OCI-LY7 (cell line): ENCODE data around the gene MAP3K2. TPM values are rescaled to one million over a fixed set of nuclear protein-coding genes. Genes with fewer than 3 reads are reported as not detected.

Experiments used
- BruUV-seq: library from RNA; stranded (reverse); fragments of 400-500 nt; replicated peaks from 2 replicates; lab custom pipeline; 2021; lab: Mats Ljungman, UMichigan
- CTCF ChIA-PET: fragments of 300-600 bp; sonication (Branson Sonifier 250); formaldehyde crosslinking; loops from one replicate; lab custom pipeline; 2022; ENCODE audit warnings: antibody characterized with exemption; ENCODE audit not compliant: unreplicated experiment; lab: Charles Lee
- POLR2A ChIA-PET: fragments of 300-600 bp; sonication (Branson Sonifier 250); formaldehyde crosslinking; loops from one replicate; lab custom pipeline; 2022; ENCODE audit warnings: antibody characterized with exemption; lab: Charles Lee
- DNase-seq: peaks from one replicate; pipeline ENCODE4 v3.0.0-alpha.2; 2015; ENCODE audit warnings: low spot score
- H2AFZ ChIP-seq: fragments of 200-600 bp; sonication (generic), shearing (Covaris generic); 2 replicates; pipeline ENCODE4 v1.6.1; 2014; ENCODE audit warnings: mild to moderate bottlenecking, antibody characterized with exemption, low read length, moderate library complexity
- H3K27ac ChIP-seq: fragments of 200-600 bp; sonication (generic); 2 replicates; pipeline ENCODE4 v1.5.1; 2014; ENCODE audit warnings: mixed run types, low read depth, mild to moderate bottlenecking, moderate library complexity, low read length, inconsistent platforms; ENCODE audit not compliant: poor library complexity, severe bottlenecking
- H3K36me3 ChIP-seq: fragments of 200-600 bp; sonication (generic); 2 replicates; pipeline ENCODE4 v1.6.1; 2014; ENCODE audit warnings: mild to moderate bottlenecking, antibody characterized with exemption, low read length, moderate library complexity, mixed read lengths; ENCODE audit not compliant: insufficient read depth
- H3K4me1 ChIP-seq: fragments of 200-600 bp; sonication (generic); 2 replicates; pipeline ENCODE4 v1.5.1; 2014; ENCODE audit warnings: mild to moderate bottlenecking, low read length; ENCODE audit not compliant: insufficient read depth, poor library complexity, severe bottlenecking
- H3K4me2 ChIP-seq: fragments of 200-600 bp; sonication (generic); 2 replicates; pipeline ENCODE4 v1.6.1; 2014; ENCODE audit warnings: mild to moderate bottlenecking, low read length
- H3K4me3 ChIP-seq: fragments of 200-600 bp; sonication (generic); 2 replicates; pipeline ENCODE4 v1.5.1; 2014; ENCODE audit warnings: mild to moderate bottlenecking, low read depth, low read length; ENCODE audit not compliant: poor library complexity, severe bottlenecking
- H3K79me2 ChIP-seq: fragments of 200-600 bp; sonication (generic); 2 replicates; pipeline ENCODE4 v1.6.1; 2016; ENCODE audit warnings: low read depth, mild to moderate bottlenecking, low read length, moderate library complexity, mixed read lengths; ENCODE audit not compliant: insufficient read depth
- H3K9me2 ChIP-seq: fragments of 200-600 bp; sonication (generic); 2 replicates; pipeline ENCODE4 v1.6.1; 2016; ENCODE audit warnings: mild to moderate bottlenecking, low read length, mixed read lengths; ENCODE audit not compliant: insufficient read depth
- H3K9me3 ChIP-seq: fragments of 200-600 bp; sonication (generic); 2 replicates; pipeline ENCODE4 v1.6.1; 2014; ENCODE audit warnings: mild to moderate bottlenecking, mixed run types, low read length, mixed read lengths
- H4K20me1 ChIP-seq: fragments of 200-600 bp; sonication (generic); 2 replicates; pipeline ENCODE4 v1.6.1; 2014; ENCODE audit warnings: mild to moderate bottlenecking, antibody characterized with exemption, low read length, moderate library complexity, mixed read lengths; ENCODE audit not compliant: insufficient read depth
- CTCF ChIP-seq: fragments of 200-600 bp; sonication (generic); conservative IDR thresholded peaks from 2 replicates; pipeline ENCODE4 v1.5.1; 2014; ENCODE audit warnings: mild to moderate bottlenecking, antibody characterized with exemption, low read length, moderate library complexity, mixed read lengths
- EZH2phosphoT487 ChIP-seq: fragments of 200-600 bp; sonication (generic); IDR thresholded peaks from 2 replicates; pipeline ENCODE4 v1.6.1; 2018; ENCODE audit warnings: low read depth, borderline replicate concordance, mild to moderate bottlenecking, mixed run types, antibody characterized with exemption, low read length, moderate library complexity, mixed read lengths
- intact Hi-C: fragments of 100-400 bp; cut with micrococcal nuclease; formaldehyde crosslinking; loops from one replicate; pipeline ENCODE4 v1.10.0; 2022; ENCODE audit not compliant: unreplicated experiment
- total RNA-seq, 2 experiments: library from RNA; depleted of rRNA in 1 of 2; stranded (reverse); fragments of >200 nt in 1 of 2; shearing (Covaris generic) in 1 of 2; gene quantifications; 2 replicates each; pipeline ENCODE4 v1.2.3, GENCODE V29; 2014 to 2022

The MAP3K2 gene
- total RNA-seq, 2 experiments from 2014 or later = 33.2 to 52.5 TPM

GRCh38 chr2:127302168-127302567 is 85.6 kb downstream of the MAP3K2 start:
- CTCF ChIA-PET = no interaction called here
- Histone ChIP-seq H3K9me3 (no peaks in the 10 kb centered on the region), H3K4me2 (no peak overlapping the region), H4K20me1 (no peaks in the 10 kb centered on the region), H3K9me2 (no peaks in the 10 kb centered on the region), H3K4me3 (no peak overlapping the region), H3K27ac (no peak overlapping the region), H3K4me1 (peaks cover 10% of the 10 kb centered on the region), H3K36me3 (peaks cover 26% of the 10 kb centered on the region), H2AFZ (no peak overlapping the region), H3K79me2 (no peaks in the 10 kb centered on the region)
- intact Hi-C loops = no loop called here
- BruUV-seq = no TSS peak
- no peak for TF ChIP-seq CTCF
- no peak for TF ChIP-seq EZH2phosphoT487
- DNase-seq = no peak
- POLR2A ChIA-PET = interaction anchor here (1.9 kb wide), 1 partner anchor 11 kb away, joined by 8 read pairs; no protein-coding TSS in a partner anchor

- Histone ChIP-seq H3K79me2 (peaks cover 21% of the 10 kb centered on the region; the same call in 1 of the 2 replicates), H3K9me3 (no peaks in the 10 kb centered on the region), H3K4me2 (peak within 1 kb of the TSS; percentile 76), H3K36me3 (peaks cover 38% of the 10 kb centered on the region), H3K4me1 (peaks cover 13% of the 10 kb centered on the region), H3K4me3 (peak within 1 kb of the TSS; percentile 87), H4K20me1 (no peaks in the 10 kb centered on the region), H3K9me2 (no peaks in the 10 kb centered on the region), H3K27ac (peak within 1 kb of the TSS; percentile 50), H2AFZ (peak within 1 kb of the TSS; percentile 71)
- TF ChIP-seq EZH2phosphoT487 = no peak
- intact Hi-C loops = no loop called here
- BruUV-seq = no TSS peak
- CTCF ChIA-PET = interaction anchor here (0.6 kb wide), 1 partner anchor 779 kb away, joined by 3 read pairs; no protein-coding TSS in a partner anchor
- DNase-seq = peak; percentile 93
- POLR2A ChIA-PET = interaction anchor here (0.5 to 3.1 kb wide), 10 partner anchors 11 to 1293 kb away, joined by 3 to 16 read pairs (median 3); partner anchors contain the start of gene IWS1
These were observed 93.8 kb downstream of the MAP3K2 start, which contains the start of gene ERCC3 for GRCh38 chr2:127293748-127294562. Gene ERCC3, minus strand, starts transcription at chr2:127294144. Its CDS starts 63 bp downstream, at chr2:127294081.

GRCh38 chr2:127293386-127293747 is 94.4 kb downstream of the MAP3K2 start:
- CTCF ChIA-PET = no interaction called here
- Histone ChIP-seq H3K4me1 (peaks cover 13% of the 10 kb centered on the region), H3K9me3 (no peaks in the 10 kb centered on the region), H2AFZ (peak overlapping the region; percentile 71; the same call in 1 of the 2 replicates), H3K79me2 (peaks cover 21% of the 10 kb centered on the region; the same call in 1 of the 2 replicates), H3K9me2 (no peaks in the 10 kb centered on the region), H3K36me3 (peaks cover 44% of the 10 kb centered on the region), H3K27ac (peak overlapping the region; percentile 50), H3K4me2 (peak overlapping the region; percentile 76), H4K20me1 (no peaks in the 10 kb centered on the region), H3K4me3 (peak overlapping the region; percentile 87)
- POLR2A ChIA-PET = interaction anchor here (0.5 to 3.1 kb wide), 7 partner anchors 11 to 1294 kb away, joined by 3 to 16 read pairs (median 5); no protein-coding TSS in a partner anchor
- no peak for TF ChIP-seq EZH2phosphoT487
- DNase-seq = no peak
- BruUV-seq = TSS peak; percentile 52
- intact Hi-C loops = no loop called here
